Gastroesophageal sphincter (tissue), 4 donors: ENCODE measurements around the gene PRKCZ. TPM values are rescaled to one million over a fixed set of nuclear protein-coding genes. Genes with fewer than 3 reads are reported as not detected.
A peak's percentile ranks its signal among the peaks of the same experiment; 100 is the strongest.

Experiments used
- ATAC-seq: fragments of 150-250 bp; one replicate; pipeline ENCODE4 v1.9.1; 2016; ENCODE audit warnings: mild to moderate bottlenecking, moderate library complexity
- H3K27ac ChIP-seq, 4 donors: fragments of 200-600 bp; sonication (generic) in 3 of 4; 1 replicate in 3 of 4; 2 replicates in 1 of 4; pipeline ENCODE4 v1.5.1; 2016 to 2019
- H3K27me3 ChIP-seq: fragments of 200-600 bp; sonication (generic); one replicate; pipeline ENCODE4 v1.5.1; 2019
- H3K36me3 ChIP-seq, 2 donors: fragments of 200-600 bp; sonication (generic); one replicate each; pipeline ENCODE4 v1.5.1; 2019; ENCODE audit warnings: control low read depth in 1 of 2
- H3K4me1 ChIP-seq, 3 donors: fragments of 200-600 bp; sonication (generic); 1 replicate in 2 of 3; 2 replicates in 1 of 3; pipeline ENCODE4 v1.5.1; 2016 to 2019; ENCODE audit warnings: control low read depth in 2 of 3
- H3K4me3 ChIP-seq, 2 donors: fragments of 200-600 bp; sonication (generic); one replicate each; pipeline ENCODE4 v1.5.1; 2019; ENCODE audit warnings: mild to moderate bottlenecking in 1 of 2, moderate library complexity in 1 of 2
- H3K9me3 ChIP-seq, 3 donors: fragments of 200-600 bp; sonication (generic); one replicate each; pipeline ENCODE4 v1.5.1; 2017 to 2019; ENCODE audit warnings: control low read depth in 2 of 3
- CTCF ChIP-seq, 4 experiments: fragments of 200-600 bp in 2 of 4; fragments of 450-650 bp in 2 of 4; sonication (generic) in 1 of 4; IDR thresholded peaks; one replicate each; pipeline ENCODE4 v1.5.1; 2017 to 2019; ENCODE audit warnings: antibody characterized with exemption in 4 of 4, mild to moderate bottlenecking in 2 of 4, moderate library complexity in 2 of 4
- EP300 ChIP-seq: sonication (generic); formaldehyde crosslinking; IDR thresholded peaks from one replicate; pipeline ENCODE4 v1.6.1; 2017; ENCODE audit warnings: antibody characterized with exemption, mild to moderate bottlenecking
- POLR2A ChIP-seq, 2 donors: fragments of 450-650 bp; IDR thresholded peaks; one replicate each; pipeline ENCODE4 v1.6.1; 2017; ENCODE audit warnings: antibody characterized with exemption in 2 of 2, mild to moderate bottlenecking in 2 of 2, moderate library complexity in 1 of 2
- POLR2AphosphoS5 ChIP-seq: sonication (generic); formaldehyde crosslinking; IDR thresholded peaks from one replicate; pipeline ENCODE4 v1.6.1; 2017; ENCODE audit warnings: antibody characterized with exemption
- WGBS, 2 donors: methylation state at CpG; one replicate each; pipeline ENCODE4 v1.1.5; 2018; ENCODE audit warnings: low coverage in 1 of 2; 5-methylcytosine and 5-hydroxymethylcytosine counted together
- total RNA-seq, 4 donors: library from RNA; depleted of rRNA; stranded (reverse); fragments of >200 nt; gene quantifications; one replicate each; pipeline ENCODE4 v1.1.0, GENCODE V29; 2016

PRKCZ gene
- total RNA-seq, 4 donors from 2014 or later = 2.4 to 3.8 (median 2.9) TPM

- H3K9me3 ChIP-seq = no peaks in the 10 kb centered on the region
- H3K4me1 ChIP-seq = no peaks in the 10 kb centered on the region
- H3K36me3 ChIP-seq = no peaks in the 10 kb centered on the region
- TF ChIP-seq POLR2A (IDR thresholded peaks at IDR 0.05) (no peak), POLR2AphosphoS5 (no peak), CTCF (IDR thresholded peaks at IDR 0.05) (no peak), EP300 (no peak)
- WGBS, 2 donors = 95 to 96% methylated on average over 10 of the region's 10 CpGs
- H3K27ac ChIP-seq = no peak overlapping the region
- no peak overlapping the region for H3K4me3 ChIP-seq
- no peak for ATAC-seq
- no peaks in the 10 kb centered on the region for H3K27me3 ChIP-seq
Measured at GRCh38 chr1:2155147-2155598, 105.0 kb downstream of the PRKCZ start.

GRCh38 chr1:2155788-2156187 lies 105.6 kb downstream of the PRKCZ start:
- Histone ChIP-seq H3K4me1 (no peaks in the 10 kb centered on the region), H3K27me3 (no peaks in the 10 kb centered on the region), H3K36me3 (no peaks in the 10 kb centered on the region), H3K27ac (no peak overlapping the region), H3K9me3 (no peaks in the 10 kb centered on the region), H3K4me3 (no peak overlapping the region)
- TF ChIP-seq POLR2AphosphoS5 = no peak
- no peak for TF ChIP-seq POLR2A (IDR thresholded peaks at IDR 0.05)
- TF ChIP-seq EP300 = no peak
- no peak for TF ChIP-seq CTCF (IDR thresholded peaks at IDR 0.05)
- 64 to 100% methylated on average over 2 to 6 of the region's 6 CpGs for WGBS, 2 donors
- ATAC-seq = no peak

GRCh38 chr1:2156866-2157265 lies 106.7 kb downstream of the PRKCZ start:
- 86% methylated on average over 4 of the region's 9 CpGs; no CpG with 5 or more reads in 1 of the 2 donors for WGBS, 2 donors
- TF ChIP-seq POLR2A (IDR thresholded peaks at IDR 0.05) = no peak
- TF ChIP-seq CTCF (IDR thresholded peaks at IDR 0.05) = no peak
- no peak for TF ChIP-seq EP300
- ATAC-seq = no peak

GRCh38 chr1:2157856-2158255 lies 107.6 kb downstream of the PRKCZ start:
- Histone ChIP-seq H3K36me3 (no peaks in the 10 kb centered on the region), H3K4me3 (no peak overlapping the region), H3K4me1 (no peaks in the 10 kb centered on the region), H3K9me3 (no peaks in the 10 kb centered on the region), H3K27ac (peak overlapping the region in 1 of 4 donors; percentile 35), H3K27me3 (no peaks in the 10 kb centered on the region)
- no peak for TF ChIP-seq EP300
- no peak for TF ChIP-seq POLR2A (IDR thresholded peaks at IDR 0.05)
- no peak for TF ChIP-seq POLR2AphosphoS5
- no peak for TF ChIP-seq CTCF (IDR thresholded peaks at IDR 0.05)
- no peak for ATAC-seq
- 87 to 96% methylated on average over 5 to 7 of the region's 19 CpGs for WGBS, 2 donors

More at GRCh38 chr1:2156866-2157265, 106.7 kb downstream of the PRKCZ start:
- H3K36me3 ChIP-seq = no peaks in the 10 kb centered on the region
- no peaks in the 10 kb centered on the region for H3K9me3 ChIP-seq
- no peaks in the 10 kb centered on the region for H3K27me3 ChIP-seq
- H3K4me1 ChIP-seq = no peaks in the 10 kb centered on the region
- no peak overlapping the region for H3K4me3 ChIP-seq
- H3K27ac ChIP-seq = no peak overlapping the region

GRCh38 chr1:2158272-2158671 lies 108.1 kb downstream of the PRKCZ start:
- H3K27me3 ChIP-seq = no peaks in the 10 kb centered on the region
- H3K27ac ChIP-seq = peak overlapping the region in 1 of 4 donors; percentile 35
- no peaks in the 10 kb centered on the region for H3K4me1 ChIP-seq
- no peak for TF ChIP-seq CTCF (IDR thresholded peaks at IDR 0.05)
- no peak for TF ChIP-seq EP300
- WGBS, 2 donors = 74 to 87% methylated on average over 3 to 14 of the region's 16 CpGs
- H3K4me3 ChIP-seq = no peak overlapping the region
- no peaks in the 10 kb centered on the region for H3K9me3 ChIP-seq
- ATAC-seq = no peak
- H3K36me3 ChIP-seq = no peaks in the 10 kb centered on the region
